ENCODE results near the gene FSD2.

Gene FSD2

DNA sequence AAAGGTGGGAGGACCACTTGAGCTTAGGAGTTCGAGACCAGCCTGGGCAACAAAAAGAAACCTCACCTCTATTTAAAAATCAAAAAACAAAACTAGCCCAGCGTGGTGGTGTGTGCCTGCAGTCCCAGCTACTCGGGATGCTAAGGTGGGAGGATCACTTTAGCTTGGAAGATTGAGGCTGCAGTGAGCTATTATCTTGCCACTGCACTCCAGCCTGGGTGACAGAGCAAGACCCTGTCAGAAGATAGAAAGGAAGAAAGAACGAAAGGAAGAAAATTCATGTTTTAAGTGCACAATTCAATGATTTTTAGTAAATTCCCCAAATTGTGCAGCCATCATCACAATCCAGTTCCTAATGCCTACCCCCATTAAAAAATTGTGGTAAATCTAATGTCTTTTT is 7.8 kb downstream of the FSD2 start:
- ChIA-PET CTCF (interaction anchor here (0.7 to 0.9 kb wide), 2 partner anchors 51 to 389 kb away, joined by 3 to 6 read pairs; no protein-coding TSS in a partner anchor), POLR2A (ENCODE audit: low non-redundant PET) (no interaction called here)
- TF ChIP-seq, protein P1, sequence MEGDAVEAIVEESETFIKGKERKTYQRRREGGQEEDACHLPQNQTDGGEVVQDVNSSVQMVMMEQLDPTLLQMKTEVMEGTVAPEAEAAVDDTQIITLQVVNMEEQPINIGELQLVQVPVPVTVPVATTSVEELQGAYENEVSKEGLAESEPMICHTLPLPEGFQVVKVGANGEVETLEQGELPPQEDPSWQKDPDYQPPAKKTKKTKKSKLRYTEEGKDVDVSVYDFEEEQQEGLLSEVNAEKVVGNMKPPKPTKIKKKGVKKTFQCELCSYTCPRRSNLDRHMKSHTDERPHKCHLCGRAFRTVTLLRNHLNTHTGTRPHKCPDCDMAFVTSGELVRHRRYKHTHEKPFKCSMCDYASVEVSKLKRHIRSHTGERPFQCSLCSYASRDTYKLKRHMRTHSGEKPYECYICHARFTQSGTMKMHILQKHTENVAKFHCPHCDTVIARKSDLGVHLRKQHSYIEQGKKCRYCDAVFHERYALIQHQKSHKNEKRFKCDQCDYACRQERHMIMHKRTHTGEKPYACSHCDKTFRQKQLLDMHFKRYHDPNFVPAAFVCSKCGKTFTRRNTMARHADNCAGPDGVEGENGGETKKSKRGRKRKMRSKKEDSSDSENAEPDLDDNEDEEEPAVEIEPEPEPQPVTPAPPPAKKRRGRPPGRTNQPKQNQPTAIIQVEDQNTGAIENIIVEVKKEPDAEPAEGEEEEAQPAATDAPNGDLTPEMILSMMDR (conservative IDR thresholded peaks at IDR 0.05; ENCODE audit: low read depth) = no peak
- no peak for DNase-seq (ENCODE audit: low spot score)
- no peak overlapping the region for H3K27ac ChIP-seq

DNA sequence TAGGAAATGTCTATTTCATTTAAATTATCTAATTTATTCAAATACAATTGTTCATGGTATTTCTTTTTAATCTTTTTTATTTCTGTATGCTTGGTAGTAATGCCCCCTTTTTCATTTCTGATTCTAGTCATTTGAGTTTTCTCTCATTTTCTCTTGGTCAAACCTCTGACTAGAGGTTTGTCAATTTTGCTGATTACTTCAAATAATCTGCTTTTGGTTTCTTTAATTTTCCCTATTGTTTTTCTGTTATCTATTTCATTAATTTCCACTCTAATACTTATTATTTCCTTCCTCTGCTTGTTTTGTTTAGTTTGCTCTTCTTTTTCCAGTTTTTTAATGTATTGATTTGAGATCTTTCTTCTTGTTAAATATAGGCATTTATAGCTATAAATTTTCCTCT is 12.1 kb downstream of the FSD2 start:
- TF ChIP-seq, protein P1 (conservative IDR thresholded peaks at IDR 0.05; ENCODE audit: low read depth) = no peak
- DNase-seq (ENCODE audit: low spot score) = no peak
- no peak overlapping the region for H3K27ac ChIP-seq
- POLR2A ChIA-PET (ENCODE audit: low non-redundant PET) = no interaction called here
- CTCF ChIA-PET = no interaction called here

DNA sequence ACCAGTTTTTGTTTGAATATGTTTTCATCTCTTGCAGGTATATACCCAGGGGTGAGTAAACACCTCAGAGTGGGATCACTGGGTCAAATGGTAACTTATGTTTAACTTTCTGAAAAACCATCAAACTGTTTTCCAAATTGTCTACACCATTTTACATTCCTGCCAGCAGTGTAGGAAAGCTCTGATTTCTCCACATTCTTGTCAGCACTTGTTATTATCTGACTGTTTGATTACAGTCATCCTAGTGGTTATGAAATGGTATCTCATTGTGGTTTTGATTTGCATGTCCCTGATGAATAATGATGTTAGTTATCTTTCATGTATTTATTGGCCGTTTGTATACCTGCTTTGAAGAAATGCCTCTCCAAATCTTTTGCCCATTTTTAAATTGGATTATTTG is 13.8 kb downstream of the FSD2 start:
- TF ChIP-seq, protein P1 (conservative IDR thresholded peaks at IDR 0.05; ENCODE audit: low read depth) = no peak
- CTCF ChIA-PET = interaction anchor here (0.7 kb wide), 1 partner anchor 21 kb away, joined by 3 read pairs; no protein-coding TSS in a partner anchor
- POLR2A ChIA-PET (ENCODE audit: low non-redundant PET) = no interaction called here
- no peak for DNase-seq (ENCODE audit: low spot score)
- no peak overlapping the region for H3K27ac ChIP-seq

DNA sequence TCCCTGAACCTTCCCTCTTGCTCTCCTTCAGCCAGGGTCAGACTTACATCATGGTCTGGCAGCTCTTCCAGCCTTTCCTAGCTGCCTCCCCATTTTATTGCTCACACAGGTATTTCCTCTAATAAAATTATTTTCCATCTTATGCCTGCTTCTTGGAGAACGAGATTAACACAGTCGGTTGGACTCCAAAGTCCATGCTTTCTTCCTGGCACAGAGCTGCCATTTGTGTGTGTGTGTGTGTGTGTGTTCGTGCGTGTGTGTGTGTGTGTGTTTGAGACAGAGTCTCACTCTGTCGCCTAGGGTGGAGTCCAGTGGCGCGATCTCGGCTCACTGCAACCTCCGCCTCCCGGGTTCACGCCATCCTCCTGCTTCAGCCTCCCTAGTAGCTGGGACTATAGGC is 15.5 kb downstream of the FSD2 start:
- CTCF ChIA-PET = interaction anchor here (0.6 kb wide), 1 partner anchor 38 kb away, joined by 5 read pairs; no protein-coding TSS in a partner anchor
- POLR2A ChIA-PET (ENCODE audit: low non-redundant PET) = no interaction called here
- TF ChIP-seq, protein P1 (conservative IDR thresholded peaks at IDR 0.05; ENCODE audit: low read depth) = no peak
- DNase-seq (ENCODE audit: low spot score) = no peak
- no peak overlapping the region for H3K27ac ChIP-seq

DNA sequence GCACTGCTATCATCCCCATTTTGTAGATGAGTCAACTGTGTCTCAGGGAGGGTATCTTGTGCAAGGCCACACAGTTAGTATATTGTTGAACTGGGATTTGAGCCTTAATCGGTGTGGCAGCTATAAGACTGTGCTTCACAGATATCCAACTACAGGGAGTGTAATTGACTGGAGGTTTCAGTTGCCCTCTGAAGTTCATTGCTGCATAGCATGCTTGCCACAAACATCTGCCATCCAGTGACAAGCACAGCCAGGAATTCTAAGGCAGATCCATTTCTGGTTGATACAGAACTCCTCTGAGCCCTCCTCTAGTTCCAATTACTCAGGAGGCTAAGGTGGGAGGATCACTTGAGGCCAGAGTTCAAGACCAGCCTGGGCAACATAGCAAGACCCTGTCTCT is 16.4 kb downstream of the FSD2 start:
- ChIA-PET POLR2A (ENCODE audit: low non-redundant PET) (no interaction called here), CTCF (no interaction called here)

DNA sequence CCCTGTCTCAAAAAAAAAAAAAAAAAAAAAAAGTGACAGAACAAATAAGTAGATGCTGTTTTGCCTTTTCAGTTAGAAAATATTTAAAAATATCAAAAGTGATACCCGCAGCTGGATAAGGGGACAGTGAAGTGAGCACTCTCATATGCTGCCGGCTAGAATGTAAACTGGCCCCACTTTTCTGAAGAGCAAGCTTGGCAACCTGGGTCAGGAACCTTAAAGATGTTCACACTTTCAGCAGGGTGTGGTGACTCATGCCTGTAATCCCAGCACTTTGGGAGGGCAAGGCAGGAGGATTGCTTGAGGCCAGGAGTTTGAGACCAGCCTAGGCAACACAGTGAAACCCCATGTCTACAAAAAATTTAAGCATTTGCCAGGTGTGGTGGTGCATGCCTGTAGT is 17.4 kb downstream of the FSD2 start:
- CTCF ChIA-PET = interaction anchor here (0.6 kb wide), 1 partner anchor 8 kb away, joined by 7 read pairs; no protein-coding TSS in a partner anchor
- no peak overlapping the region for H3K27ac ChIP-seq
- TF ChIP-seq, protein P1 (conservative IDR thresholded peaks at IDR 0.05; ENCODE audit: low read depth) = no peak
- DNase-seq (ENCODE audit: low spot score) = no peak
- POLR2A ChIA-PET (ENCODE audit: low non-redundant PET) = no interaction called here

More for the DNA sequence above, 16.4 kb downstream of the FSD2 start:
- DNase-seq (ENCODE audit: low spot score) = no peak
- TF ChIP-seq, protein P1 (conservative IDR thresholded peaks at IDR 0.05; ENCODE audit: low read depth) = no peak
- no peak overlapping the region for H3K27ac ChIP-seq

DNA sequence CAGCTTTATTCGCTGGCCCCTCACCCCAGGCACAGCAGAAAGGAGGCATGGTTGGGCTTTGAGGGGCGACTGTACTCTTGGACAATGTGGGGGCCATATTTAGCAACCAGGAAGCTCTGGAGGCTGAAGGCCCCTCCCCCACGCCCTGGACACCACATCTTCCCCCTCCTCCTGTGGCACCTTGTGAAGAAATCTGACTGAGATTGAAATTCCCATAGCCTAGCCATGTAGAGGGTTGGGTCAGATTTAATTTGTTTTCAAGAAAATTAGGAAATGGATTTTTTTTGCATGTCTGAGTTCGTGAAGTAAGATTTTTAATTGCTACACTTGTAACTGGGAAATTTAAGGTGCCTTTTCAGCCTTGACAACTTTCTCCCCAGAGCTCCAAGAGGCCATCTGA is 24.5 kb downstream of the FSD2 start:
- CTCF ChIA-PET = no interaction called here

More for the DNA sequence above, 24.5 kb downstream of the FSD2 start:
- no peak for DNase-seq (ENCODE audit: low spot score)
- TF ChIP-seq, protein P1 (conservative IDR thresholded peaks at IDR 0.05; ENCODE audit: low read depth) = no peak
- POLR2A ChIA-PET (ENCODE audit: low non-redundant PET) = no interaction called here
- no peak overlapping the region for H3K27ac ChIP-seq

Measured in RWPE1 (cell line).